Left ventricle myocardium inferior (tissue), 1 donor: ENCODE data around the gene CDKN2B. TPM values are rescaled to one million over a fixed set of nuclear protein-coding genes. Genes with fewer than 3 reads are reported as not detected.
A peak's percentile ranks its signal among the peaks of the same experiment; 100 is the strongest.
"Not testable (repeated sequence)": the region's sequence is repeated elsewhere in the genome, so short reads cannot be mapped to it uniquely, and the experiment has no call there.

Experiments used
- DNase-seq: peaks from one replicate; pipeline ENCODE4 v3.0.0-alpha.2; 2020
- H3K27ac ChIP-seq: fragments of 200-600 bp; replicated peaks from 2 replicates; pipeline ENCODE4 v1.8.0; 2021
- H3K27me3 ChIP-seq: fragments of 200-600 bp; 2 replicates; pipeline ENCODE4 v1.8.0; 2021; ENCODE audit warnings: low read depth
- H3K36me3 ChIP-seq: fragments of 200-600 bp; 2 replicates; pipeline ENCODE4 v1.8.0; 2021
- H3K4me1 ChIP-seq: fragments of 200-600 bp; 2 replicates; pipeline ENCODE4 v1.8.0; 2021
- H3K4me3 ChIP-seq: fragments of 200-600 bp; 2 replicates; pipeline ENCODE4 v1.8.0; 2021; ENCODE audit warnings: mild to moderate bottlenecking, moderate library complexity
- H3K9me3 ChIP-seq: fragments of 200-600 bp; replicated peaks from 2 replicates; pipeline ENCODE4 v1.8.0; 2021
- intact Hi-C: fragments of 100-400 bp; cut with micrococcal nuclease; formaldehyde crosslinking; loops from one replicate; pipeline ENCODE4 v1.11.0; 2022
- long read RNA-seq: library from polyadenylated mRNA; unstranded; transcript quantifications from one replicate; pipeline ENCODE4 v2.0.0, GENCODE V29; 2021
- total RNA-seq: library from RNA; stranded (reverse); fragmentation: NEBNext Ultra II Directional; extraction: Animal tissue kit (Norgen Biotek cat#: 25700); gene quantifications from one replicate; pipeline ENCODE4 v1.2.1, GENCODE V29; 2021
- TF ChIP-seq, protein P1 (sequence below): fragments of 200-600 bp; IDR thresholded peaks from 2 replicates; pipeline ENCODE4 v1.8.0; 2021; ENCODE audit warnings: antibody characterized with exemption, mild to moderate bottlenecking, borderline replicate concordance
- donor health status: DM: no; HTN: yes; CAD: no; lungs with severe emphysema.

Gene CDKN2B, protein sequence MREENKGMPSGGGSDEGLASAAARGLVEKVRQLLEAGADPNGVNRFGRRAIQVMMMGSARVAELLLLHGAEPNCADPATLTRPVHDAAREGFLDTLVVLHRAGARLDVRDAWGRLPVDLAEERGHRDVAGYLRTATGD
- total RNA-seq, result 0.82 TPM
- long read RNA-seq, result 0 reads

- DNase-seq, result peak; percentile 95
- Histone ChIP-seq H3K27ac (peak within 1 kb of the TSS; percentile 93), H3K36me3 (no peaks in the 10 kb centered on the region), H3K4me1 (peaks cover 20% of the 10 kb centered on the region), H3K4me3 (peak within 1 kb of the TSS; percentile 84), H3K9me3 (no peaks in the 10 kb centered on the region), H3K27me3 (peaks cover 41% of the 10 kb centered on the region)
- intact Hi-C loops, result loop anchor here (5.0 kb wide), 1 partner anchor 197 kb away; no protein-coding TSS in a partner anchor
- TF ChIP-seq, protein P1, sequence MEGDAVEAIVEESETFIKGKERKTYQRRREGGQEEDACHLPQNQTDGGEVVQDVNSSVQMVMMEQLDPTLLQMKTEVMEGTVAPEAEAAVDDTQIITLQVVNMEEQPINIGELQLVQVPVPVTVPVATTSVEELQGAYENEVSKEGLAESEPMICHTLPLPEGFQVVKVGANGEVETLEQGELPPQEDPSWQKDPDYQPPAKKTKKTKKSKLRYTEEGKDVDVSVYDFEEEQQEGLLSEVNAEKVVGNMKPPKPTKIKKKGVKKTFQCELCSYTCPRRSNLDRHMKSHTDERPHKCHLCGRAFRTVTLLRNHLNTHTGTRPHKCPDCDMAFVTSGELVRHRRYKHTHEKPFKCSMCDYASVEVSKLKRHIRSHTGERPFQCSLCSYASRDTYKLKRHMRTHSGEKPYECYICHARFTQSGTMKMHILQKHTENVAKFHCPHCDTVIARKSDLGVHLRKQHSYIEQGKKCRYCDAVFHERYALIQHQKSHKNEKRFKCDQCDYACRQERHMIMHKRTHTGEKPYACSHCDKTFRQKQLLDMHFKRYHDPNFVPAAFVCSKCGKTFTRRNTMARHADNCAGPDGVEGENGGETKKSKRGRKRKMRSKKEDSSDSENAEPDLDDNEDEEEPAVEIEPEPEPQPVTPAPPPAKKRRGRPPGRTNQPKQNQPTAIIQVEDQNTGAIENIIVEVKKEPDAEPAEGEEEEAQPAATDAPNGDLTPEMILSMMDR, result peak; percentile 91
Observed at GRCh38 chr9:22008717-22009505, at the start of gene CDKN2B. Gene CDKN2B, minus strand, starts transcription at chr9:22009305. Its CDS starts 352 bp downstream, at chr9:22008953.

DNA sequence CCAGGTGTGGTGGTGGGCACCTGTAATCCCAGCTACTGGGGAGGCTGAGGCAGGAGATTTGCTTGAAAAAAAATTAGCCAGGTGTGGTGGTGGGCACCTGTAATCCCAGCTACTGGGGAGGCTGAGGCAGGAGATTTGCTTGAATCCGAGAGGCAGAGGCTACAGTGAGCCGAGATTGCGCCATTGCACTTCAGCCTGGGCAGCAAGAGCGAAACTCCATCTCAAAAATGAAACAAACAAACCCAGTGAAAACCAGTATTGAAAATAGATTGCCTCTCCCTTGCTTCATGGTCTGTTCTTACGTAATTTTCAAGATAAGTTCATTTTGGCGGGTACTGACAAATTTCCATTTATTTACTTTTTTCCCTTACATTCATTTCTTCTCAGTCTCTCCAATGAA is 48.9 kb upstream of the CDKN2B start:
- H3K27me3 ChIP-seq, intact Hi-C loops, DNase-seq, H3K36me3 ChIP-seq, H3K9me3 ChIP-seq, H3K4me1 ChIP-seq, H3K27ac ChIP-seq, H3K4me3 ChIP-seq: not testable (repeated sequence)

DNA sequence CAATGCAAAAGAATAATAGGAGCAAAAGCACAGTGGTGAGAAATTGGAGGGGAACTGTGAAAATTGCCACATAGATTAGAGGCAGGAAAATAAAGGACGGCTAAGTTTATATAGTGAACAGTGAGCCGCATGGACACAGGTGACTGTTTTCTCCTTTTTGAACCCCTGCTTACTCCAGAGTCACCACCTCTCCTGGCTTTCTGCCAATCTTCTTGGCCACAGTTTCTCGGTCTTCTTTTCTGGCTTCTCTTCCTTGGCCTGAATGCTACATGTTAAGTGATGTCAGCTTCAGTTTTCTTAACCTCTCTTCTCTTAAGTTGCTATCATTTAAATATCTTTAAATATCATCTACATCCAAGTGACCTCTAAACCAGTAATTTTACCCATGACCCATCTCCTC is 47.3 kb upstream of the CDKN2B start:
- intact Hi-C loops, result no loop called here
- no peak for DNase-seq
- Histone ChIP-seq H3K27ac (no peak overlapping the region), H3K27me3 (no peaks in the 10 kb centered on the region), H3K4me1 (no peaks in the 10 kb centered on the region), H3K4me3 (no peak overlapping the region), H3K36me3 (no peaks in the 10 kb centered on the region), H3K9me3 (no peaks in the 10 kb centered on the region)
- TF ChIP-seq, protein P1, result no peak

DNA sequence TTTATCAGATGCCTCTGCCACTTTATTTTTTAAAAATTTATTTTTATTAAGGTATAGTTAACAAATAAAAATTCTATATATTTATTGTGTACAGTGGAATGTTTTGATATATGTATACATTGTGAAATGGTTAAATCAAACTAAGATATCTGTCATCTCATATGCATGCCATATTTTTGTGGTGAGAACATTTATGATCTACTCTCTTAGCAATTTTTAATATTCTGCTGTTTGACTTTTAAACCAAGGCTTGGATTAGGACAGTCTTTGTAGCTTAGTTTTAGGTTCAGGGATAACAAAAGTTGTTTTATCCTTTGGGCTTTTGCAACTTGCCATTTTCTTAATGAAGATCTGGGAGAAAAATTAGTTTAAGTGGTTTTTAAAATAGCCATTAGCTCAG is 46.0 kb upstream of the CDKN2B start:
- H3K4me1 ChIP-seq, result no peaks in the 10 kb centered on the region
- no peak for DNase-seq
- H3K36me3 ChIP-seq, result no peaks in the 10 kb centered on the region
- H3K4me3 ChIP-seq, result no peak overlapping the region
- no peaks in the 10 kb centered on the region for H3K9me3 ChIP-seq
- H3K27me3 ChIP-seq, result no peaks in the 10 kb centered on the region
- intact Hi-C loops, result no loop called here
- TF ChIP-seq, protein P1, result no peak
- H3K27ac ChIP-seq, result no peak overlapping the region

DNA sequence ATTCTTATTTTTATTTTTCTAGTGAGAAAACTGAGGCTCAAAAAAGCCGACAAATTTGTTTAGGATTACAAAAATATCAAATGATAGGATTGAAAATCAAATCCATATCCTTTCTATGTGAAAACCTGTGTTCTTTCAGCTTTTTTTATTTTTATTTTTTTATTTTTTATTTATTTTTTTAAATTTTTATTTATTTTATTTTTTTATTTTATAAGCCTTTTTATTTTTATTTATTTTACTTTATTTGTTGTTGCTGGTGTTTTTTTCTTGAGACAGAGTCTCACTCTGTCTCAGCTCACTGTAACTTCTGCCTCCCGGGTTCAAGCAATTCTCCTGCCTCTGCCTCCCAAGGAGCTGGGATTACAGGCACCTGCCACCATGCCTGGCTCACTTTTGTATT is 45.4 kb upstream of the CDKN2B start:
- no peaks in the 10 kb centered on the region for H3K9me3 ChIP-seq
- intact Hi-C loops, result no loop called here
- H3K4me1 ChIP-seq, result no peaks in the 10 kb centered on the region
- H3K4me3 ChIP-seq, result no peak overlapping the region
- TF ChIP-seq, protein P1, result no peak
- DNase-seq, result no peak
- H3K27ac ChIP-seq, result no peak overlapping the region
- no peaks in the 10 kb centered on the region for H3K27me3 ChIP-seq
- no peaks in the 10 kb centered on the region for H3K36me3 ChIP-seq

DNA sequence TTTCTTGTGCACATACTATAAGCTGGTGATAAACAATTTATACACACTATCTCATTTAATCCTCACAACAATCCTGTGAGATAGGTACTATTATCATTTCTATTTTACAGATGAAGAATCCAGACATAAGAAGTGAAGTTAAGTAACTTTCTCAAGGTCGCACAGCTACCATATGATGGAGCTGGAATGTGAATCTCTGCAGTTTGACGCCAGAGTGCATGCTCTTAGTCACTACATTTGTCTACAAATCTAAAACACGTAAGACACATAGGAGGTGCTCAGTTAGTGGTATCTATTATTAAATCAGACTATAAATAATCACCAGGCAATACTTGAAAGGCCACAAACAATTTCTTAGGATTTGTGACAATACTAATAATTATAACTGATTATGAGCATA is 45.0 kb upstream of the CDKN2B start:
- no peak for DNase-seq
- H3K27ac ChIP-seq, result no peak overlapping the region
- intact Hi-C loops, result no loop called here

More for the DNA sequence above, 45.0 kb upstream of the CDKN2B start:
- Histone ChIP-seq H3K4me3 (no peak overlapping the region), H3K9me3 (no peaks in the 10 kb centered on the region), H3K36me3 (no peaks in the 10 kb centered on the region), H3K4me1 (no peaks in the 10 kb centered on the region), H3K27me3 (no peaks in the 10 kb centered on the region)
- TF ChIP-seq, protein P1, result no peak
